HG02840 (cell line): Measurements from ENCODE around the gene SETD1A.

Source experiments
- ATAC-seq: cut with Tn5 transposase; IDR thresholded peaks from one replicate; pipeline ENCODE4 v1.9.1; 2021; ENCODE audit warnings: mild to moderate bottlenecking, moderate library complexity, moderate number of reproducible peaks; ENCODE audit not compliant: unreplicated experiment, low FRiP score

SETD1A gene

GRCh38 chr16:30951750-30952149, 5.8 kb upstream of the SETD1A start:
- ATAC-seq: no peak

- no peak for ATAC-seq
Measured at GRCh38 chr16:30953111-30953510, 4.4 kb upstream of the SETD1A start.

DNA sequence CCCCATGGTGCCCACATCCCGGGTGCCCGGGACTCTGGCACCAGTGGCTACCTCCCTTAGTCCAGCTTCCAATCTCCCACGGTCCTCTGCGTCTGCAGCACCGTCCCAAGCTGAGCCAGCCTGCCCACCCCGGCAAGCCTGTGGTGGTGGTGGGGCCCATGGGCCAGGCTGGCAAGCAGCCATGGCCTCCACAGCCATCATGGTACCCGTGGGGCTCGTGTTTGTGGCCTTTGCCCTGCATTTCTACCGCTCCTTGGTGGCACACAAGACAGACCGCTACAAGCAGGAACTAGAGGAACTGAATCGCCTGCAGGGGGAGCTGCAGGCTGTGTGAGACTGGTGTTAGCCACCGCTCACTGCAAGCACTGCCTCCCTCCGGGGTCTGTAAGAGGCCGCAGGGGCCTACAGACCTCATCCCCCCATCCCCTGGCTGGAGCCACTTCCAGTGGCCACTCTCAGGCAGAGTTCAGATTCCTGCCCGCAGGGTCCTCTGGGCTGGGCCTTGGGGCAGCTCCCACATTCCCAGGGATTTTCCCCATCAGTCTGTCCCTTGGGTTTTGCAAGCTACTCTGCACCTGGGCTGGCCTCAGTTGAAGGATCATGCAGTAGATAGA, 3.9 kb upstream of the SETD1A start:
- no peak for ATAC-seq

- no peak for ATAC-seq
Measured at GRCh38 chr16:30954993-30955392, 2.6 kb upstream of the SETD1A start.

GRCh38 chr16:30956601-30957455, 726 bp upstream of the SETD1A start:
- peak; percentile 40 for ATAC-seq

GRCh38 chr16:30958175-30959079, 873 bp downstream of the SETD1A start:
- peak; percentile 22 for ATAC-seq

DNA sequence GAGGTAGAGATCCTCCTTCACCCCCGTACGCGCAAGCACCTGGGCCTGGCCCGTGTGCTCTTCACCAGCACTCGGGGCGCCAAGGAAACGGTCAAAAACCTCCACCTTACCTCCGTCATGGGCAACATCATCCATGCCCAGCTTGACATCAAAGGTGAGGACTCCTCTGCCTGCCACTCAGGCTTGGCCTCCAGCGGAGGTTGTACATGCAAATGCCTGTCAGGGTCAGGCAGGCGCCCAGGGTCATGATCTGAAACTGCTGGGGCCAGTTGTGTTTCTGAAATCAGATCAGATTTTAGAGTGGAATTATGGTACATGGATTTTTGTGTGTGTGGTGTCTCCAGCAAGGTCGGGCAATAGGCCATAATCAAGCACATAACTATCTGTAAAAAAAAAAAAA, 3.8 kb downstream of the SETD1A start:
- ATAC-seq: no peak

- ATAC-seq: no peak
Measured at GRCh38 chr16:30963925-30964511, 6.5 kb downstream of the SETD1A start.

GRCh38 chr16:30964574-30965226, 7.1 kb downstream of the SETD1A start:
- no peak for ATAC-seq

GRCh38 chr16:30965436-30965835, 7.9 kb downstream of the SETD1A start:
- no peak for ATAC-seq

- ATAC-seq: no peak
Measured at GRCh38 chr16:30966033-30966619, 8.6 kb downstream of the SETD1A start.

GRCh38 chr16:30967795-30968194, 10.2 kb downstream of the SETD1A start:
- no peak for ATAC-seq

DNA sequence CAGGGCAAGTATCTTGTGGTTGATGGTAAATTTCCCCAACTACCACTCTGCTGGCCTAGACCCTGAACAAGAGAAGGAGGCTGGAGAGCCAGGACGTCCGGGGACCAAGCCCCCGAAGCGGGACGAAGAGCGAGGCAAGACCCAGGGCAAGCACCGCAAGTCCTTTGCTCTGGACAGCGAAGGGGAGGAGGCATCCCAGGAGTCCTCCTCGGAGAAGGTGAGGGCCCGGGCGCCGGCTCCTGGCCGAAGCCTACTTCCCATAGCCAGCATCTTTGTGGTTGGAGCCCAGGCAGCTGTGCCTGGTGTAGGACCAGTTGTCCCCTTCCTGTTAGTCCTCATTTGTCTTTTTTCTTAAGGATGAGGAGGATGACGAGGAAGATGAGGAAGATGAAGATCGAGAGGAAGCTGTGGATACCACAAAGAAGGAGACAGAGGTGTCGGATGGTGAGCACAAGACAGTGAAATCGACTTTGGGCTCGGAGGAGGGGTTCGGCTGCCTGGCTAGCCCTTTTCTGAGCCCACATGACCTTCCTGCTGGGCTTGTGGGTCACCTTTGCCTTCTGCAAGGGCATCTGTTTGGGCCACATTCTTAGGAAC, 11.8 kb downstream of the SETD1A start:
- no peak for ATAC-seq

GRCh38 chr16:30971298-30971697, 13.7 kb downstream of the SETD1A start:
- no peak for ATAC-seq

GRCh38 chr16:30972872-30973271, 15.3 kb downstream of the SETD1A start:
- no peak for ATAC-seq

DNA sequence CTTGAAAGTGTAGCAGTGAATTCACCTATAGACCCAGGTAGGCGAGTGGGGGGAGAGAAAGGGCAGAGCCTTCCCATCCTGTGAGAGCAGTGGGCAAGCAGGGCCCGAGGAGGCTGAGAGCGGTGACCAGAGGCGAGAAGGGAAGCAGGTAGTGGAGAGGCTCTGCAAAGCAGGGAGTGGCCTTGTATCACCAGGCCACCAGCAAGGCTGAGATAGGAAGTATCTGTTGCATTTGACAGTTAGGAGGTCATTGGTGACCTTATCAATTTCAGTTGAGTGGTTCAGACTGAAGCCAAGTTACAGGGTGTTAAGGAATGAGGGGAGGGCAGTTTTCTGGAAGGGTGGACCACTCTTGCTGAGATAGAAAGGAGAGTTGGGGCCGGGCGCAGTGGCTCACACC, 16.8 kb downstream of the SETD1A start:
- ATAC-seq: no peak

DNA sequence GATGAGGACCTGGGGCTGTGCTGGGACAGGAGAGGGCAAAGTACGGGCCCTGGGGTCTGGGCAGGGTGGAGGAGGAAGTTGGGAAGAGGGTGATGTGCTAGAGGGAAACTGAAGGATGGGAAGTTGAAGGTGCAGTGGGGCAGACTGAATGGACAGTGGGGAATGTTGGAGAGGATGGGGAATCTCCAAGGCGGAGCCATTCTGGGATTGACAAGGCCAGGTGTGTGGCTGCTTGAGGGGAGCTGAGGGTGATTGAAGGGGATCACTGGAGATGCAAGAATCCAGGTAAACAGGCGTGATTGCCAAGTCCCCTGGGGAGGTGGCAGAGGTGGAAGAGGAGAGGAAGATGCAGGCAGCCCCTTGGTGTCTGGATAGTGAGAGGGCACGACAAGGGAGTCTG, 18.9 kb downstream of the SETD1A start:
- no peak for ATAC-seq

DNA sequence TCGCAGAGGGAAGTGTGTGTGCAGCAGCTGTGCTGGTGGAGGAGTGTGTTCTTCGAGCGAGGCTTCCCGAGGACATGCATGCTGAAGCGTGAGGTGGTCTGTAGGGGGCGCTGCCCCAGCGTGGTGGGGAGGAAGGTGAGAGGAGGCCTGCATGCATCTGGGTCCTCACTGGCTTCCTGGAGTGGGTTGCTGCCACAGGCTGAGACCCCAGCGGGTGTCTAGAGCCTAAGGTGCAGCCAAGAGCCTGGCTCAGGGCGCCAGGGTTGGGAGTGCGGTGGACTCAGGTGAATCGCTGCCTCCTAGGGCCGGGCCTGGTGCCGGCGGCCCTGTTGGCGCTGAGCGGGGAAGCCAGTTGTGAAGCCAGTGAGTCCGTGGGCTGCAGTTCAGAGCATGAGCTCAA, 19.9 kb downstream of the SETD1A start:
- no peak for ATAC-seq
